ENCODE results near the gene CEP135.

The CEP135 gene

GRCh38 chr4:56055027-56055977, 106.6 kb downstream of the CEP135 start:
- no peak for DNase-seq (ENCODE audit: low read depth, low spot score)
- no peak overlapping the region for H3K4me3 ChIP-seq (ENCODE audit: low read depth, low read length)
- in situ Hi-C loops (cut with HindIII; ENCODE audit: low sequenced_read_pairs) = no loop called here
- no peak for TF ChIP-seq CTCF (IDR thresholded peaks at IDR 0.05; ENCODE audit: low read depth, low read length)

GRCh38 chr4:56055991-56056390, 107.2 kb downstream of the CEP135 start:
- H3K4me3 ChIP-seq (ENCODE audit: low read depth, low read length) = no peak overlapping the region
- no peak for TF ChIP-seq CTCF (IDR thresholded peaks at IDR 0.05; ENCODE audit: low read depth, low read length)
- DNase-seq (ENCODE audit: low read depth, low spot score) = no peak
- in situ Hi-C loops (cut with HindIII; ENCODE audit: low sequenced_read_pairs) = no loop called here

GRCh38 chr4:56058555-56058954, 109.8 kb downstream of the CEP135 start:
- in situ Hi-C loops (cut with HindIII; ENCODE audit: low sequenced_read_pairs) = no loop called here
- DNase-seq (ENCODE audit: low read depth, low spot score) = no peak
- H3K4me3 ChIP-seq (ENCODE audit: low read depth, low read length) = no peak overlapping the region
- no peak for TF ChIP-seq CTCF (IDR thresholded peaks at IDR 0.05; ENCODE audit: low read depth, low read length)

- in situ Hi-C loops (cut with HindIII; ENCODE audit: low sequenced_read_pairs) = no loop called here
- TF ChIP-seq CTCF (IDR thresholded peaks at IDR 0.05; ENCODE audit: low read depth, low read length) = no peak
- DNase-seq (ENCODE audit: low read depth, low spot score) = no peak
- H3K4me3 ChIP-seq (ENCODE audit: low read depth, low read length) = no peak overlapping the region
Measured at GRCh38 chr4:56060036-56060435, 111.3 kb downstream of the CEP135 start.

GRCh38 chr4:56062106-56062505, 113.4 kb downstream of the CEP135 start:
- no peak for DNase-seq (ENCODE audit: low read depth, low spot score)
- no peak for TF ChIP-seq CTCF (IDR thresholded peaks at IDR 0.05; ENCODE audit: low read depth, low read length)
- in situ Hi-C loops (cut with HindIII; ENCODE audit: low sequenced_read_pairs) = no loop called here
- no peak overlapping the region for H3K4me3 ChIP-seq (ENCODE audit: low read depth, low read length)

- in situ Hi-C loops (cut with HindIII; ENCODE audit: low sequenced_read_pairs) = no loop called here
- TF ChIP-seq CTCF (IDR thresholded peaks at IDR 0.05; ENCODE audit: low read depth, low read length) = no peak
- no peak overlapping the region for H3K4me3 ChIP-seq (ENCODE audit: low read depth, low read length)
Measured at GRCh38 chr4:56062526-56063145, 113.9 kb downstream of the CEP135 start.

More at GRCh38 chr4:56062526-56063145, 113.9 kb downstream of the CEP135 start:
- DNase-seq (ENCODE audit: low read depth, low spot score) = no peak

Data from astrocyte of the spinal cord (primary cell).